Sigmoid colon (tissue), 7 donors: Measurements from ENCODE around the gene EPG5. TPM values are rescaled to one million over a fixed set of nuclear protein-coding genes. Genes with fewer than 3 reads are reported as not detected.
A peak's percentile ranks its signal among the peaks of the same experiment; 100 is the strongest.

Experiments
- DNase-seq: peaks from one replicate; pipeline ENCODE4 v3.0.0-alpha.2; 2019
- H3K27ac ChIP-seq, 4 donors: fragments of 200-600 bp; sonication (generic); one replicate each; pipeline ENCODE4 v1.5.1; 2016 to 2019; ENCODE audit warnings: mild to moderate bottlenecking in 1 of 4
- H3K27me3 ChIP-seq, 3 donors: fragments of 200-600 bp; sonication (generic); one replicate each; pipeline ENCODE4 v1.5.1; 2019; ENCODE audit warnings: mild to moderate bottlenecking in 1 of 3
- H3K36me3 ChIP-seq, 4 donors: fragments of 200-600 bp; sonication (generic); one replicate each; pipeline ENCODE4 v1.5.1; 2016 to 2019
- H3K4me1 ChIP-seq, 4 donors: fragments of 200-600 bp; sonication (generic); one replicate each; pipeline ENCODE4 v1.5.1; 2017 to 2019
- H3K4me3 ChIP-seq, 4 donors: fragments of 200-600 bp; sonication (generic); one replicate each; pipeline ENCODE4 v1.5.1; 2017 to 2019; ENCODE audit warnings: mild to moderate bottlenecking in 2 of 4, moderate library complexity in 1 of 4
- H3K9me3 ChIP-seq, 4 donors: fragments of 200-600 bp in 3 of 4; sonication (generic) in 3 of 4; one replicate each; pipeline versions ENCODE4 v1.5.1 to v1.6.1; 2013 to 2019
- CTCF ChIP-seq, 4 experiments: fragments of 450-650 bp in 3 of 4; fragments of 200-600 bp in 1 of 4; IDR thresholded peaks; one replicate each; pipeline ENCODE4 v1.5.1; 2016 to 2019; ENCODE audit warnings: antibody characterized with exemption in 4 of 4, mild to moderate bottlenecking in 3 of 4, moderate library complexity in 2 of 4
- EP300 ChIP-seq, 4 donors: sonication (generic); formaldehyde crosslinking; IDR thresholded peaks; one replicate each; pipeline ENCODE4 v1.6.1; 2017; ENCODE audit warnings: antibody characterized with exemption in 4 of 4
- POLR2A ChIP-seq, 2 donors: fragments of 450-650 bp; IDR thresholded peaks; one replicate each; pipeline ENCODE4 v1.6.1; 2016; ENCODE audit warnings: antibody characterized with exemption in 2 of 2, mild to moderate bottlenecking in 2 of 2, moderate library complexity in 2 of 2
- POLR2AphosphoS5 ChIP-seq, 4 donors: sonication (generic); formaldehyde crosslinking; IDR thresholded peaks; one replicate each; pipeline ENCODE4 v1.6.1; 2017; ENCODE audit warnings: antibody characterized with exemption in 4 of 4
- WGBS, 2 donors: extraction: QIAGEN DNeasy Blood & Tissue Kit; methylation state at CpG; one replicate each; pipeline ENCODE4 v1.1.7; 2013; 5-methylcytosine and 5-hydroxymethylcytosine counted together
- intact Hi-C: fragments of 100-400 bp; cut with DNase I; formaldehyde crosslinking; loops from one replicate; pipeline ENCODE4 v1.15.1; 2023
- polyA plus RNA-seq, 3 donors: library from polyadenylated mRNA; stranded (reverse); fragments of 200-250 nt; gene quantifications; one replicate each; pipeline ENCODE4 v1.2.3, GENCODE V29; 2013
- total RNA-seq, 4 donors: library from RNA; depleted of rRNA; stranded (reverse); fragments of >200 nt; gene quantifications; one replicate each; pipeline ENCODE4 v1.1.0, GENCODE V29; 2016
- donor health status: healthy with polysubstance abuse.
- donor health status: Bipolar disorder and iron deficiency.
- donor health status: healthy.

Gene EPG5
- total and polyA plus RNA-seq, 7 donors: 3.7 to 29.1 (median 17.1) TPM

- H3K36me3 ChIP-seq: peaks cover 16 to 85% (median 22%) of the 10 kb centered on the region in 4 donors
- TF ChIP-seq POLR2AphosphoS5 (IDR thresholded peaks at IDR 0.05) (no peak), EP300 (IDR thresholded peaks at IDR 0.05) (no peak), CTCF (IDR thresholded peaks at IDR 0.05) (no peak), POLR2A (IDR thresholded peaks at IDR 0.05) (no peak)
- DNase-seq: no peak
- H3K4me1 ChIP-seq: peaks cover 0 to 6% (median 1%) of the 10 kb centered on the region in 4 donors
- intact Hi-C loops: no loop called here
- H3K9me3 ChIP-seq: no peaks in the 10 kb centered on the region
- H3K27ac ChIP-seq: no peak overlapping the region
- WGBS, 2 donors: 92 to 98% methylated on average over 1 of the region's 1 CpG
- no peak overlapping the region for H3K4me3 ChIP-seq
- no peaks in the 10 kb centered on the region for H3K27me3 ChIP-seq
Measured at GRCh38 chr18:45901654-45902210, 65.4 kb downstream of the EPG5 start.

DNA sequence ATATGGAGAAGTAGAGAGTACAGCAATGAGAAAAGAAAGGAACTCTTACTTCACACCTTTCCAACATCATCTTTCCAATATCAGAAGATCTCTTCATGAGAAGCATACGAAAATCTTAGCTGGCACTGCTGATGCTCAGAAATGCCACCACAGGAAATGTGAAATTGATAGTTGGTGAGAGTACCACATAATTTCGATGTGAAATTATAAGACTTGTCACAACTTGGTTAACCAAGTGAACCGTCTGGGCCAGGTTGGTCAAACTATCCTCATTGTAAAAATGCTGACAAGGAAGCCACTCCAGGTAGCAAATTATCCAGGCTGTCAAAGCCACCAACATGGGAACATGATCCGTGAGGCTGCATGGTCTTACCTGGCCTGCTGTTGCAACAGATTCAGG lies 66.5 kb downstream of the EPG5 start:
- DNase-seq: no peak
- peaks cover 16 to 74% (median 23%) of the 10 kb centered on the region in 4 donors for H3K36me3 ChIP-seq
- 93 to 94% methylated on average over 4 of the region's 4 CpGs for WGBS, 2 donors
- intact Hi-C loops: no loop called here
- TF ChIP-seq POLR2A (IDR thresholded peaks at IDR 0.05) (no peak), CTCF (IDR thresholded peaks at IDR 0.05) (no peak), EP300 (IDR thresholded peaks at IDR 0.05) (no peak), POLR2AphosphoS5 (IDR thresholded peaks at IDR 0.05) (no peak)
- no peaks in the 10 kb centered on the region for H3K27me3 ChIP-seq
- no peak overlapping the region for H3K27ac ChIP-seq
- H3K9me3 ChIP-seq: no peaks in the 10 kb centered on the region
- H3K4me1 ChIP-seq: peaks cover 0 to 7% (median 3%) of the 10 kb centered on the region in 4 donors
- H3K4me3 ChIP-seq: no peak overlapping the region

DNA sequence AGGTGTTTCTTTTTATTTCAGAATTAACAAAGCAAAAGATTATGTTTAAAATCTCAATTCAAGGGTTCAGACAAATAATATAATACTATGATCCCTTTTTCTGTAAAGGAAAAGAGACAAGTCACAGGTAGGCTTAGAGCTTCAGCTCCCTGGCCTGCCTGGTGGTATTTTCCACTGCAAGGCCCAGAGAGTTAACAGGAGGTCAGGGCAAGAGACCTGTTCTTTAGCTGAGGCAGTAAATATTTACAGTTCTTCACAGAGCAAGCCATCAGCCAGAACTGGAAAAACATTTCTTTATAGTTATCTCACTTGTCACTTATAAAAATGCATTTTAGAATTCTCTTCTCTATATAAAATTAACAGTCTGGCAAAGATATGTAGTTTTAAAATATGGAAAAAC lies 70.1 kb downstream of the EPG5 start:
- no peaks in the 10 kb centered on the region for H3K9me3 ChIP-seq
- DNase-seq: no peak
- no peak overlapping the region for H3K4me3 ChIP-seq
- TF ChIP-seq POLR2AphosphoS5 (IDR thresholded peaks at IDR 0.05) (no peak), POLR2A (IDR thresholded peaks at IDR 0.05) (no peak), CTCF (IDR thresholded peaks at IDR 0.05) (no peak), EP300 (IDR thresholded peaks at IDR 0.05) (no peak)
- H3K4me1 ChIP-seq: peaks cover 0 to 7% (median 3%) of the 10 kb centered on the region in 4 donors
- peaks cover 16 to 54% (median 21%) of the 10 kb centered on the region in 4 donors for H3K36me3 ChIP-seq
- peak overlapping the region in 3 of 4 donors; percentile 4 to 48 (median 36) for H3K27ac ChIP-seq
- intact Hi-C loops: no loop called here
- no peaks in the 10 kb centered on the region for H3K27me3 ChIP-seq

GRCh38 chr18:45896452-45896851 lies 70.7 kb downstream of the EPG5 start:
- TF ChIP-seq POLR2AphosphoS5 (IDR thresholded peaks at IDR 0.05): no peak
- TF ChIP-seq EP300 (IDR thresholded peaks at IDR 0.05): no peak
- TF ChIP-seq CTCF (IDR thresholded peaks at IDR 0.05): no peak
- no peak for TF ChIP-seq POLR2A (IDR thresholded peaks at IDR 0.05)
- WGBS, 2 donors: 92 to 99% methylated on average over 7 of the region's 7 CpGs
- H3K4me3 ChIP-seq: no peak overlapping the region
- H3K4me1 ChIP-seq: peaks cover 0 to 7% (median 3%) of the 10 kb centered on the region in 4 donors
- peaks cover 16 to 54% (median 21%) of the 10 kb centered on the region in 4 donors for H3K36me3 ChIP-seq
- DNase-seq: no peak
- intact Hi-C loops: no loop called here
- H3K27ac ChIP-seq: peak overlapping the region in 3 of 4 donors; percentile 4 to 48 (median 36)
- H3K9me3 ChIP-seq: no peaks in the 10 kb centered on the region
- no peaks in the 10 kb centered on the region for H3K27me3 ChIP-seq

DNA sequence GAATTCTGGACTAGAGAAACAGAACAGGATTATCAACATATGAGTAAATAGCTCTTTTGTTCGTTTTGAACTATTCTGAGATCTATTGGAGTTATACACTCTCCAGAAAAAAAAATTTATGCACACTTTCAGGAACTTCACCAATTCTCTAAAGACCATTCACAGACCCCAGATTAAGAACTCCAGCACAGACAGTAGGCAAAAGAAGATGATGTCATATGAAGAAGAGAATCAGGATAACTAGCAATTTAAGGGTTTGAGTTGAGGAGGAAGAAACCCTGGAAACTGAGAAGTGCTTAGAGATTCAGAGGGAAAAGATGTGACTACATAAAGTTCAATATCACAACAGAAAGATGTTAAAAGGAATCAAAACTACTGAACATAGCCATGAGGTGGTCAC lies 71.8 kb downstream of the EPG5 start:
- TF ChIP-seq CTCF (IDR thresholded peaks at IDR 0.05): no peak
- no peak for TF ChIP-seq EP300 (IDR thresholded peaks at IDR 0.05)
- TF ChIP-seq POLR2A (IDR thresholded peaks at IDR 0.05): no peak
- no peak for TF ChIP-seq POLR2AphosphoS5 (IDR thresholded peaks at IDR 0.05)
- H3K4me3 ChIP-seq: no peak overlapping the region
- H3K27ac ChIP-seq: no peak overlapping the region
- intact Hi-C loops: no loop called here
- peaks cover 10 to 53% (median 18%) of the 10 kb centered on the region in 4 donors for H3K36me3 ChIP-seq
- WGBS, 2 donors: 69 to 85% methylated on average over 1 of the region's 1 CpG
- no peaks in the 10 kb centered on the region for H3K27me3 ChIP-seq
- H3K4me1 ChIP-seq: peaks cover 0 to 7% (median 3%) of the 10 kb centered on the region in 4 donors
- no peaks in the 10 kb centered on the region for H3K9me3 ChIP-seq
- no peak for DNase-seq
